ENCODE results near the gene PRKD2. TPM values are rescaled to one million over a fixed set of nuclear protein-coding genes. Genes with fewer than 3 reads are reported as not detected.

Gene PRKD2
- total RNA-seq, 1 experiment from 2014 or later = 45.1 TPM

GRCh38 chr19:46730595-46730994 lies 13.7 kb upstream of the PRKD2 start:
- Histone ChIP-seq H3K4me1 (ENCODE audit: insufficient read depth, low read length, poor library complexity, severe bottlenecking) (no peaks in the 10 kb centered on the region), H3K36me3 (ENCODE audit: insufficient read depth, low read length, poor library complexity, severe bottlenecking) (peaks cover 96% of the 10 kb centered on the region), H3K9me3 (ENCODE audit: low read depth, low read length, poor library complexity, severe bottlenecking) (no peaks in the 10 kb centered on the region), H3K27me3 (replicated peaks; ENCODE audit: insufficient read depth, low read depth, low read length, poor library complexity) (no peaks in the 10 kb centered on the region), H3K4me3 (ENCODE audit: low read depth, low read length, poor library complexity, severe bottlenecking) (no peak overlapping the region), H3K27ac (ENCODE audit: low read depth, low read length, poor library complexity, severe bottlenecking) (no peak overlapping the region)
- DNase-seq (ENCODE audit: low spot score) = no peak
- BruUV-seq (replicated peaks) = no TSS peak
- intact Hi-C loops (cut with micrococcal nuclease; ENCODE audit: unreplicated experiment) = no loop called here
- no peak for TF ChIP-seq CTCF (conservative IDR thresholded peaks at IDR 0.05; ENCODE audit: low read depth, low read length)
- ChIA-PET POLR2A (ENCODE audit: low non-redundant PET) (no interaction called here), CTCF (no interaction called here)

- POLR2A ChIA-PET (ENCODE audit: low non-redundant PET) = no interaction called here
These were observed 13.3 kb upstream of the PRKD2 start for GRCh38 chr19:46730187-46730586.

GRCh38 chr19:46729696-46730095 lies 12.8 kb upstream of the PRKD2 start:
- ChIA-PET POLR2A (ENCODE audit: low non-redundant PET) (no interaction called here), CTCF (interaction anchor here (0.6 kb wide), 1 partner anchor 596 kb away, joined by 3 read pairs; no protein-coding TSS in a partner anchor)
- TF ChIP-seq CTCF (conservative IDR thresholded peaks at IDR 0.05; ENCODE audit: low read depth, low read length) = no peak
- TF ChIP-seq EZH2 (IDR thresholded peaks at IDR 0.05; ENCODE audit: borderline replicate concordance, low read depth, low read length, poor library complexity, severe bottlenecking) = no peak
- intact Hi-C loops (cut with micrococcal nuclease; ENCODE audit: unreplicated experiment) = no loop called here
- Histone ChIP-seq H3K4me1 (ENCODE audit: insufficient read depth, low read length, poor library complexity, severe bottlenecking) (no peaks in the 10 kb centered on the region), H3K9me3 (ENCODE audit: low read depth, low read length, poor library complexity, severe bottlenecking) (no peaks in the 10 kb centered on the region), H3K27me3 (replicated peaks; ENCODE audit: insufficient read depth, low read depth, low read length, poor library complexity) (no peaks in the 10 kb centered on the region), H3K36me3 (ENCODE audit: insufficient read depth, low read length, poor library complexity, severe bottlenecking) (peaks cover 98% of the 10 kb centered on the region), H3K4me3 (ENCODE audit: low read depth, low read length, poor library complexity, severe bottlenecking) (no peak overlapping the region), H3K27ac (ENCODE audit: low read depth, low read length, poor library complexity, severe bottlenecking) (no peak overlapping the region)
- DNase-seq (ENCODE audit: low spot score) = no peak
- no TSS peak for BruUV-seq (replicated peaks)

More at GRCh38 chr19:46730187-46730586, 13.3 kb upstream of the PRKD2 start:
- CTCF ChIA-PET = no interaction called here
- Histone ChIP-seq H3K27ac (ENCODE audit: low read depth, low read length, poor library complexity, severe bottlenecking) (no peak overlapping the region), H3K4me3 (ENCODE audit: low read depth, low read length, poor library complexity, severe bottlenecking) (no peak overlapping the region), H3K4me1 (ENCODE audit: insufficient read depth, low read length, poor library complexity, severe bottlenecking) (no peaks in the 10 kb centered on the region), H3K9me3 (ENCODE audit: low read depth, low read length, poor library complexity, severe bottlenecking) (no peaks in the 10 kb centered on the region), H3K27me3 (replicated peaks; ENCODE audit: insufficient read depth, low read depth, low read length, poor library complexity) (no peaks in the 10 kb centered on the region), H3K36me3 (ENCODE audit: insufficient read depth, low read length, poor library complexity, severe bottlenecking) (peaks cover 96% of the 10 kb centered on the region)
- TF ChIP-seq CTCF (conservative IDR thresholded peaks at IDR 0.05; ENCODE audit: low read depth, low read length) (no peak), EZH2 (IDR thresholded peaks at IDR 0.05; ENCODE audit: borderline replicate concordance, low read depth, low read length, poor library complexity, severe bottlenecking) (no peak)
- intact Hi-C loops (cut with micrococcal nuclease; ENCODE audit: unreplicated experiment) = no loop called here
- no peak for DNase-seq (ENCODE audit: low spot score)
- BruUV-seq (replicated peaks) = no TSS peak

Data from A673 (cell line).